Stimulated activated CD4-positive, alpha-beta T cell treated with anti-CD3 and anti-CD28 coated beads, Interleukin-2, amount 100 ng/mL, for 48 hours (primary cell): Measurements from ENCODE around the gene LBX2.

ENCODE experiments used
- DNase-seq, 2 donors: peaks; one replicate each; pipeline ENCODE4 v3.0.0-alpha.2; 2020

Gene LBX2

GRCh38 chr2:74525717-74526648 is 26.6 kb upstream of the LBX2 start, which contains the start of gene DQX1:
TSS of gene DQX1 (minus strand) at chr2:74526231. CDS start at chr2:74525729, 502 bp downstream.
- DNase-seq = no peak

- no peak for DNase-seq
Measured at GRCh38 chr2:74524955-74525716, 25.7 kb upstream of the LBX2 start.

- DNase-seq = no peak
Measured at GRCh38 chr2:74524005-74524404, 24.6 kb upstream of the LBX2 start.

GRCh38 chr2:74522516-74522915 is 23.1 kb upstream of the LBX2 start:
- DNase-seq = no peak

- DNase-seq = no peak
Measured at GRCh38 chr2:74516650-74517049, 17.2 kb upstream of the LBX2 start.

- DNase-seq = peak; percentile 62 to 67
Measured at GRCh38 chr2:74515981-74516633, 16.7 kb upstream of the LBX2 start.

- no peak for DNase-seq
Measured at GRCh38 chr2:74515271-74515980, 16.0 kb upstream of the LBX2 start.

GRCh38 chr2:74514368-74515270 is 15.2 kb upstream of the LBX2 start, which contains the start of gene TLX2:
TSS of gene TLX2 (plus strand) at chr2:74514450. CDS start at chr2:74514807, 357 bp downstream.
- no peak for DNase-seq

GRCh38 chr2:74513605-74514367 is 14.4 kb upstream of the LBX2 start:
- DNase-seq = no peak

GRCh38 chr2:74512744-74513604 is 13.6 kb upstream of the LBX2 start:
- no peak for DNase-seq

- DNase-seq = no peak
Measured at GRCh38 chr2:74511104-74511989, 11.9 kb upstream of the LBX2 start.

GRCh38 chr2:74510272-74510671 is 10.9 kb upstream of the LBX2 start:
- DNase-seq = no peak

- DNase-seq = no peak
Measured at GRCh38 chr2:74507926-74508520, 8.6 kb upstream of the LBX2 start.

GRCh38 chr2:74507145-74507925 is 7.9 kb upstream of the LBX2 start, which contains the start of gene PCGF1:
TSS of gene PCGF1 (minus strand) at chr2:74507695. CDS start at chr2:74507668, 27 bp downstream.
- peak; percentile 96 to 99 for DNase-seq

GRCh38 chr2:74505448-74506246 is 6.2 kb upstream of the LBX2 start:
- no peak for DNase-seq

GRCh38 chr2:74504591-74504990 is 5.2 kb upstream of the LBX2 start:
- DNase-seq = no peak
